OCI-LY7 (cell line): ENCODE measurements around the gene TMEM80.

Experiments used
- CTCF ChIP-seq: fragments of 200-600 bp; sonication (generic); conservative IDR thresholded peaks from 2 replicates; pipeline ENCODE4 v1.5.1; 2014; ENCODE audit warnings: mild to moderate bottlenecking, antibody characterized with exemption, low read length, moderate library complexity, mixed read lengths
- EZH2phosphoT487 ChIP-seq: fragments of 200-600 bp; sonication (generic); IDR thresholded peaks from 2 replicates; pipeline ENCODE4 v1.6.1; 2018; ENCODE audit warnings: low read depth, borderline replicate concordance, mild to moderate bottlenecking, mixed run types, antibody characterized with exemption, low read length, moderate library complexity, mixed read lengths

DNA sequence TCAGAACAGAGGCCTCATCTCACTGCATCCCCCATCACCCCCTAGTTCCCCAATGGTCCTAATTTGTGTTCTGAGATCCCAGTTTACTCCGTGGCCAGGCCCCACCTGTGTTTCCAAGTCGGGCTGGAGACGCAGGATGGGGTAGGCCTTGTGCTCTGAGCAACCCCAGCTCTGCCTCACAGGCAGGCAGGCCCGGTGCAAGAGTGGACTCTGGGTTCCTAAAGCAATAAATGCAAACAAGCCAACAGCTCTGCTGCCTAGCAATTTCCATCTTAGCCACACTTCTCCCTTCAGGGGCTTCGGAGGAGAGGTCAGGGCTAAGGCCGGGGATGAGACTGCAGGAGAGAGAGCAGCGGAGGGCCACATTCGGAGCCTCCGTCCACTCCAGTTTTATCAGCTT is 7.9 kb downstream of the TMEM80 start:
- TF ChIP-seq CTCF (no peak), EZH2phosphoT487 (no peak)
